Tibial artery (tissue), 4 donors: ENCODE data around the gene ZNF532.
"Not testable (repeated sequence)": the region's sequence is repeated elsewhere in the genome, so short reads cannot be mapped to it uniquely, and the experiment has no call there.

ENCODE experiments used
- DNase-seq, 2 donors: peaks; one replicate each; pipeline ENCODE4 v3.0.0-alpha.2; 2019
- H3K27ac ChIP-seq, 2 donors: fragments of 200-600 bp; sonication (generic) in 1 of 2; 1 replicate in 1 of 2; 2 replicates in 1 of 2; pipeline ENCODE4 v1.5.1; 2018 to 2019; ENCODE audit warnings: mild to moderate bottlenecking in 1 of 2
- H3K27me3 ChIP-seq, 2 donors: fragments of 200-600 bp; sonication (generic) in 1 of 2; one replicate each; pipeline versions ENCODE4 v1.5.1 to v1.6.0; 2016 to 2019
- H3K36me3 ChIP-seq, 3 donors: fragments of 200-600 bp; sonication (generic) in 2 of 3; one replicate each; pipeline ENCODE4 v1.5.1; 2016 to 2019; ENCODE audit warnings: mild to moderate bottlenecking in 2 of 3
- H3K4me1 ChIP-seq, 4 donors: fragments of 200-600 bp; sonication (generic) in 2 of 4; 1 replicate in 3 of 4; 2 replicates in 1 of 4; pipeline ENCODE4 v1.5.1; 2016 to 2019
- H3K4me3 ChIP-seq, 2 donors: fragments of 200-600 bp; sonication (generic) in 1 of 2; 1 replicate in 1 of 2; 2 replicates in 1 of 2; pipeline ENCODE4 v1.5.1; 2018 to 2019; ENCODE audit warnings: mild to moderate bottlenecking in 2 of 2
- H3K9me3 ChIP-seq, 3 donors: fragments of 200-600 bp; sonication (generic) in 1 of 3; one replicate each; pipeline ENCODE4 v1.5.1; 2016 to 2019
- CTCF ChIP-seq, 2 experiments: fragments of 200-600 bp in 1 of 2; fragments of 450-650 bp in 1 of 2; IDR thresholded peaks; one replicate each; pipeline ENCODE4 v1.5.1; 2017 to 2019; ENCODE audit warnings: antibody characterized with exemption in 2 of 2, mild to moderate bottlenecking in 1 of 2, moderate library complexity in 1 of 2
- intact Hi-C: fragments of 100-400 bp; cut with DNase I; formaldehyde crosslinking; loops from one replicate; pipeline ENCODE4 v1.15.0; 2023; ENCODE audit warnings: low total_unique reads

Gene ZNF532

GRCh38 chr18:58827428-58827827, 37.2 kb upstream of the ZNF532 start:
- no peak for DNase-seq
- TF ChIP-seq CTCF (IDR thresholded peaks at IDR 0.05): no peak
- H3K27ac ChIP-seq: no peak overlapping the region

GRCh38 chr18:58827886-58828285, 36.8 kb upstream of the ZNF532 start:
- Histone ChIP-seq H3K36me3 (no peaks in the 10 kb centered on the region), H3K27ac (no peak overlapping the region), H3K9me3 (no peaks in the 10 kb centered on the region), H3K4me3 (no peak overlapping the region), H3K27me3 (no peaks in the 10 kb centered on the region), H3K4me1 (peaks cover 0 to 21% (median 11%) of the 10 kb centered on the region in 4 donors)
- TF ChIP-seq CTCF (IDR thresholded peaks at IDR 0.05): no peak
- intact Hi-C loops: no loop called here
- DNase-seq: no peak

More at GRCh38 chr18:58827428-58827827, 37.2 kb upstream of the ZNF532 start:
- Histone ChIP-seq H3K27me3 (no peaks in the 10 kb centered on the region), H3K4me3 (no peak overlapping the region), H3K9me3 (no peaks in the 10 kb centered on the region), H3K36me3 (no peaks in the 10 kb centered on the region), H3K4me1 (peaks cover 0 to 21% (median 11%) of the 10 kb centered on the region in 4 donors)
- intact Hi-C loops: no loop called here

- TF ChIP-seq CTCF (IDR thresholded peaks at IDR 0.05): no peak
- Histone ChIP-seq H3K27me3 (no peaks in the 10 kb centered on the region), H3K4me3 (no peak overlapping the region), H3K9me3 (no peaks in the 10 kb centered on the region), H3K36me3 (no peaks in the 10 kb centered on the region), H3K4me1 (peaks cover 0 to 21% (median 11%) of the 10 kb centered on the region in 4 donors), H3K27ac (peak overlapping the region; percentile 56 to 57)
- intact Hi-C loops: no loop called here
- no peak for DNase-seq
These were observed 36.1 kb upstream of the ZNF532 start for GRCh38 chr18:58828399-58829121.

GRCh38 chr18:58829263-58829662, 35.4 kb upstream of the ZNF532 start:
- H3K27ac ChIP-seq: peak overlapping the region; percentile 56 to 57
- peaks cover 0 to 21% (median 11%) of the 10 kb centered on the region in 4 donors for H3K4me1 ChIP-seq
- no peaks in the 10 kb centered on the region for H3K27me3 ChIP-seq
- intact Hi-C loops: no loop called here
- H3K4me3 ChIP-seq: no peak overlapping the region
- no peaks in the 10 kb centered on the region for H3K9me3 ChIP-seq
- no peak for DNase-seq
- TF ChIP-seq CTCF (IDR thresholded peaks at IDR 0.05): no peak
- no peaks in the 10 kb centered on the region for H3K36me3 ChIP-seq

- H3K27me3 ChIP-seq, DNase-seq, H3K4me3 ChIP-seq, H3K9me3 ChIP-seq, H3K36me3 ChIP-seq, intact Hi-C loops: not testable (repeated sequence)
- Histone ChIP-seq H3K27ac (peak overlapping the region; percentile 56 to 57), H3K4me1 (peaks cover 0 to 21% (median 11%) of the 10 kb centered on the region in 4 donors)
These were observed 34.8 kb upstream of the ZNF532 start for GRCh38 chr18:58829886-58830285.

- Histone ChIP-seq H3K9me3 (no peaks in the 10 kb centered on the region), H3K4me3 (no peak overlapping the region), H3K36me3 (no peaks in the 10 kb centered on the region), H3K27ac (no peak overlapping the region), H3K4me1 (peaks cover 0 to 21% (median 11%) of the 10 kb centered on the region in 4 donors), H3K27me3 (no peaks in the 10 kb centered on the region)
- no peak for DNase-seq
- intact Hi-C loops: no loop called here
- TF ChIP-seq CTCF (IDR thresholded peaks at IDR 0.05): no peak
These were observed 33.1 kb upstream of the ZNF532 start for GRCh38 chr18:58831606-58832005.
